ENCODE measurements around the gene SH2D3C.

SH2D3C gene

DNA sequence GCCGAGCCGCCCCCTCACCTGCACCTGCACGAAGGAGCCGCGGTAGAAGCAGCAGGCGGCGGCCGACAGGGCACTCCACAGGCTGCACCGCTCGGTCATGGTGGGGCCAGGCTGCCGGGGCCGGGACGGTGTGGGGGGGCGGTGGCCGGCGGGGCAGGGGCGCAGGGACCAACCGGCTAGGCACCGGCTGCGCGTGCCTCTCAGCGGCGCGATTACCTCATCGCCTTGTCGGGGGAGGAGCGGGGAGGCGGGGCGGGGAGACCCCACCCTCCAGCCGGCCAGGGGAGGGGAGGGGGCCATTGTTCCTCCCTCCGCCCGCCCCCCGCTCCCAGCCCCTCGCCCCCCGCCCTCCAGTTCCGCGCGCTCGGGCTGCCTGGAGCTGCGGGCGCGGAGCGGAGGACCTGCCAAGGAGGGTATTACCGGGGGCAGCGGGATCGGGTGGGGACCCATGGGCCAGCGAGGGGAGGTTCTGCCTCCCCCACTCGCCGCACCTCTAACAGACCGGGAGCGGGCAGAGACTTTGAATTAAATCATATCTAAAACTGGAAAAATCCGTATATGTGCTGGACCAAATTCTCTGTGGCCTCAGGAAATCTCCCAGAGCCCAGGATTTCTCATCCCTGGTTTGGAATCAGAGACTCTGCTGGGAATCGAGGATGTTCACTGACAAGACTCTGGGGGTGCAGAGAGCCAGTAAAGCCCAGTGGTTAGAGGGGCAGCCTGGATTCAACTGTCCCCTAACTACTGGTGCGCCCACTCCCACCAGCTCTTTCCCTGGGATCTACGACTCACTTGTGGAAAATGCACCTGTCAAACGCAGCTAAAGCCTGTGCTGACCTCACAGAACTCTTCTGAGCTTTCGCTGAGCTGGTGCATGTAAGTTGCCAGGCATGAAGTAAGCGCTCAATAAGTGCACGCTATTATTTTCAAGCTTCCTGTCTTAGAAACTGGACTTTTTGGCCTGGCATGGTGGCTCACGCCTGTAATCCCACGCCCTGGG, 23.1 kb downstream of the SH2D3C start:
- Histone ChIP-seq H3K27me3 (replicated peaks; ENCODE audit: control insufficient read depth, insufficient read depth, low read length) (no peaks in the 10 kb centered on the region), H3K36me3 (ENCODE audit: control insufficient read depth, insufficient read depth, low read length) (peaks cover 14% of the 10 kb centered on the region), H3K4me3 (replicated peaks; ENCODE audit: low read depth, low read length) (no peak overlapping the region)
- TF ChIP-seq, protein P1, sequence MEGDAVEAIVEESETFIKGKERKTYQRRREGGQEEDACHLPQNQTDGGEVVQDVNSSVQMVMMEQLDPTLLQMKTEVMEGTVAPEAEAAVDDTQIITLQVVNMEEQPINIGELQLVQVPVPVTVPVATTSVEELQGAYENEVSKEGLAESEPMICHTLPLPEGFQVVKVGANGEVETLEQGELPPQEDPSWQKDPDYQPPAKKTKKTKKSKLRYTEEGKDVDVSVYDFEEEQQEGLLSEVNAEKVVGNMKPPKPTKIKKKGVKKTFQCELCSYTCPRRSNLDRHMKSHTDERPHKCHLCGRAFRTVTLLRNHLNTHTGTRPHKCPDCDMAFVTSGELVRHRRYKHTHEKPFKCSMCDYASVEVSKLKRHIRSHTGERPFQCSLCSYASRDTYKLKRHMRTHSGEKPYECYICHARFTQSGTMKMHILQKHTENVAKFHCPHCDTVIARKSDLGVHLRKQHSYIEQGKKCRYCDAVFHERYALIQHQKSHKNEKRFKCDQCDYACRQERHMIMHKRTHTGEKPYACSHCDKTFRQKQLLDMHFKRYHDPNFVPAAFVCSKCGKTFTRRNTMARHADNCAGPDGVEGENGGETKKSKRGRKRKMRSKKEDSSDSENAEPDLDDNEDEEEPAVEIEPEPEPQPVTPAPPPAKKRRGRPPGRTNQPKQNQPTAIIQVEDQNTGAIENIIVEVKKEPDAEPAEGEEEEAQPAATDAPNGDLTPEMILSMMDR (IDR thresholded peaks at IDR 0.05; ENCODE audit: insufficient read depth, low read length, poor library complexity, severe bottlenecking), result no peak
- DNase-seq (ENCODE audit: extremely low read depth, insufficient read length), result no peak

DNA sequence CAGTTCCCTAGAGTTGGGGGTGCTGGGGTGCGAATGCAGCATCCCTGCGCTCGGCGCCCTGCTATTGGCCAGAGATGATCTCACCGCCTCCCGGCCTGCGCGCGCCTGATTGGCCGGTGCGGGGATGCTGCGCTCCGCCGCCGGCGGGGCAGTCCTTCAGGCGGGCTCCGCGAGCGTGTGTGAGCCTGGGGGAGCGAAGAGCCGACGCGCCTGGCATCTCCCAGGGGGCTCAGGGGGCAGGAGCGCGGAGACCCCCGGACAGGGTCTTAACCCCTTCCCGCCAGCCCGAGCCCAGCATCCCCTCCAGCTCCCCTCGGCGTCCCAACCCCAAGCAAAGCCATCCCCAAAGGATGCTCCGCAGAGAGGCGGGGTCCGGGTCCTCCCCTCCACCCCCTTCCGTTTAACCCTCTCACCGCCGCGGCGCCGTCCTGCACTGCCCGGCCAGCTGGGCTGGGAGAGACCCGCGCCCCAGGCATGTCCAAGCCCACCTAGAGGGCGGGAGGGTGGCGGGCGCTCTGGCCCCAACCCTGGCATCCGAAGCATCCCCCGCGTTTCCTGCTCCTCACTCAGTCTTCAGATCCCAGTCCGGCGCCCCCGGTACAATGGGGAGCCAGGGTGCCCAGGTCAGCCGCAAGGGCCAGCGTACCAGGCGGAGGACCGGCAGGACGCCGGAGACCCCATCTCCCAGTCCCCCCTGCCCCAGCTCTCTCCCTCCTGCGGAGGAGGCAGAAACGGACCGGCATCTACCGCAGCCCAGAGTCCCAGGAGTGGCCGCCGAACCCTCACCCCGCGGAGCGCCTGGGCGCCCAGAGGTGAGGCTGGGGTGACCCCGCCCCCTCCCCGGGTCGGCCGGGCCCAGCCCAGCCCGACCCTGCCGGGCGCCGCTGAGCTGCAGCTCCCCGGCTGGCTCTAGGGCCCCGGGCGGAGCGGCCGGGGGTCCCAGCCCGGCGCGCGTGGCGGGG, 24.1 kb downstream of the SH2D3C start:
- Histone ChIP-seq H3K36me3 (ENCODE audit: control insufficient read depth, insufficient read depth, low read length) (peaks cover 20% of the 10 kb centered on the region), H3K4me3 (replicated peaks; ENCODE audit: low read depth, low read length) (no peak overlapping the region), H3K27me3 (replicated peaks; ENCODE audit: control insufficient read depth, insufficient read depth, low read length) (no peaks in the 10 kb centered on the region)
- TF ChIP-seq, protein P1 (IDR thresholded peaks at IDR 0.05; ENCODE audit: insufficient read depth, low read length, poor library complexity, severe bottlenecking), result no peak
- DNase-seq (ENCODE audit: extremely low read depth, insufficient read length), result no peak

DNA sequence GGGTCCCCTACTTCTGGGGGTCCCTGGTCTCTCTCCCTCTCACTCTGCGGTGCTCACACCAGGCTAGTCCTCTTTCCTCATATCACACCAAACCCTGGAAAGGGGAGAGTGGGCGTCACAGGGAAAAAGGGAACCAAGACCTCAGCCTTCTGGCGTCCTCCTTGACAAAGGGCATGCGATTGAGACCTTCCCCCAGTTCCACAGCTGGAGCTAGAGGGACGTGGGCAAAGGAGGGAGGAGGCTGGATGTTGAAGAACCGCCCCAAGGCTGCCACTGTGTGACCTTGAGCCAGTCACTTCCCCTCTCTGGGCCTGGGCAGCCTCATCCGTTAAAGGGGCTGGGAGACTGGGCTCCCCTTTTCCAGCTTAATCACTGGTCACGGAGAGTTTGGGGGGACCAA, 24.8 kb downstream of the SH2D3C start:
- no peak overlapping the region for H3K4me3 ChIP-seq (replicated peaks; ENCODE audit: low read depth, low read length)
- H3K36me3 ChIP-seq (ENCODE audit: control insufficient read depth, insufficient read depth, low read length), result peaks cover 24% of the 10 kb centered on the region
- no peak for DNase-seq (ENCODE audit: extremely low read depth, insufficient read length)
- TF ChIP-seq, protein P1 (IDR thresholded peaks at IDR 0.05; ENCODE audit: insufficient read depth, low read length, poor library complexity, severe bottlenecking), result no peak
- H3K27me3 ChIP-seq (replicated peaks; ENCODE audit: control insufficient read depth, insufficient read depth, low read length), result no peaks in the 10 kb centered on the region

DNA sequence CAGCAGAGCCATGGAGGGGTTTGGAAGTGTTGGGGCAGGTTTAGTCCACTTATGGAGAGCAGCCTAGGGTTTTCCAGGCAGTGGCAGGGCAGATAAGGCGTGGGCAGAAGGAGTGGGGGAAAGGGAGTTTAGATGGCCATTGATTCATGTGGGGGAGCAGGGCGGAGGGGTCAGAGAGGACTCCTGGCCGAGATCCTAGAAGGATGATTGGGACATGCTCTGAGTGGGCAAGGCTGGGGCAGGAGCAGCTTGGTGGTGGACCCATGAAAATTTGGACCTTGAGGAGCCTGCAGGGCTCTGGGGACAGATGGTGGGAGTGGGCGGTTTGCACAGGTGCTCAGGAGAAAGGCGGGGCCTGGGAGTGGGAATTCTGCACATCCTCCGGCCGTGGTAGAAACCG, 25.3 kb downstream of the SH2D3C start:
- Histone ChIP-seq H3K36me3 (ENCODE audit: control insufficient read depth, insufficient read depth, low read length) (peaks cover 24% of the 10 kb centered on the region), H3K27me3 (replicated peaks; ENCODE audit: control insufficient read depth, insufficient read depth, low read length) (no peaks in the 10 kb centered on the region), H3K4me3 (replicated peaks; ENCODE audit: low read depth, low read length) (no peak overlapping the region)
- DNase-seq (ENCODE audit: extremely low read depth, insufficient read length), result no peak
- TF ChIP-seq, protein P1 (IDR thresholded peaks at IDR 0.05; ENCODE audit: insufficient read depth, low read length, poor library complexity, severe bottlenecking), result no peak

DNA sequence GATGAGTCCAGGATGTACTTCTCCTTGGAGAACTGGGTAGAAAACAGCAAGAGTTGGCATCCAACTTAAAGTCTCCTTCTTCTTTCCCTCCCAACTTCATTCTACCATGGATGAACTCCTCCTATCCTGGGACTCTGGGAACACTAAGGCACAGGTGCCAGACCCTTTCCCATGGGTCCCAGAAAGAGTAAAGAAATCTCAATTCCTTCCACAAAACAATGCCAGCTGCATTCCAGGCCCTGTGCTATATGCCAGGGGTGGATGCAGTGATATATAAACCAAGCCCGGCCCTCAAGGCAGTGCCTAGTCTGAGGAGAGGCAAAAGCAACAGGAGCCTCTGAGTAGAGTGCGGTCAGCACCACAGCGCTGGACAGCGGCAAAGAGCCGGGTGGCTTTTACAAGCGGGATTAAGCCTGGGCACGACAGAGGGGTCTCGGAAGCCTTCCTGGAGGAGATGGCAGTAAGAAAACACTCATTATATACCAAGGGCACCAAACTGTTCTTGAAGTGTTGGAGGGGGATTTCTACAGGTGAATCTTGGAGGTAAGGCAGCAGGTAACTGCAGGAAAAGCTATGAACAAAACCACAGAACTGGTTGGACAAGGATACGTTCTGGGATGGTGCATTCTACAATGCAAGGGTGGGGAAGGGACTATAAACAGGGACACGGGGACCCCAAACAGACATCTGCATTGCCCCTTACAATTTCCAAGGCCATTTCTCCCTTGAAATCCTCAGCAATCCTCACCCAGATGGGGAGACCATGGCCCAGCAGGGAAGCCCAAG, 27.0 kb downstream of the SH2D3C start:
- peaks cover 31% of the 10 kb centered on the region for H3K36me3 ChIP-seq (ENCODE audit: control insufficient read depth, insufficient read depth, low read length)
- no peak for DNase-seq (ENCODE audit: extremely low read depth, insufficient read length)
- H3K4me3 ChIP-seq (replicated peaks; ENCODE audit: low read depth, low read length), result no peak overlapping the region
- no peaks in the 10 kb centered on the region for H3K27me3 ChIP-seq (replicated peaks; ENCODE audit: control insufficient read depth, insufficient read depth, low read length)
- TF ChIP-seq, protein P1 (IDR thresholded peaks at IDR 0.05; ENCODE audit: insufficient read depth, low read length, poor library complexity, severe bottlenecking), result no peak
